Stimulated activated CD8-positive, alpha-beta memory T cell treated with anti-CD3 and anti-CD28 coated beads, Interleukin-7, amount 100 ng/mL, for 24 hours (primary cell): Measurements from ENCODE around the gene TMTC1.
"Not testable (repeated sequence)": the region's sequence is repeated elsewhere in the genome, so short reads cannot be mapped to it uniquely, and the experiment has no call there.

Experiments
- DNase-seq: peaks from one replicate; pipeline ENCODE4 v3.0.0-alpha.2; 2020; ENCODE audit warnings: low read depth

The TMTC1 gene

DNA sequence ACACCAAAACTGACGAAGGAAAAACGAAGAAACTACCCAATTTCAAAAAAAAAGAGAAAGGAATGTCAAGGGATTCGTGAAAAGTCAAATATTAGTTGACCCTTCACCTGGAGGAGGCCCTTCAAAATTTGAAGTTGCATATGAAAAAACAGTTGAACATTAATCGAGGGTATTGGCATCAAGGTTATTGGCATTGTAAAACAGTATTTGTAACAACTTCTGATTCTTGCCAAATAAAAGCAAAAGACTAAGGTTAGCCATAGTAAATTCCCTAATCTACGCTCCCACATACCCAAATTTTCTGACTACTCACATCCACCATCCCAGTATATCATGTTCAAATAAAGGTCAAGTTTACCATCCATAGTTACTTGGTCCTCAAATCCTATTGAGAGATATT, 118.6 kb downstream of the TMTC1 start:
- DNase-seq = no peak

DNA sequence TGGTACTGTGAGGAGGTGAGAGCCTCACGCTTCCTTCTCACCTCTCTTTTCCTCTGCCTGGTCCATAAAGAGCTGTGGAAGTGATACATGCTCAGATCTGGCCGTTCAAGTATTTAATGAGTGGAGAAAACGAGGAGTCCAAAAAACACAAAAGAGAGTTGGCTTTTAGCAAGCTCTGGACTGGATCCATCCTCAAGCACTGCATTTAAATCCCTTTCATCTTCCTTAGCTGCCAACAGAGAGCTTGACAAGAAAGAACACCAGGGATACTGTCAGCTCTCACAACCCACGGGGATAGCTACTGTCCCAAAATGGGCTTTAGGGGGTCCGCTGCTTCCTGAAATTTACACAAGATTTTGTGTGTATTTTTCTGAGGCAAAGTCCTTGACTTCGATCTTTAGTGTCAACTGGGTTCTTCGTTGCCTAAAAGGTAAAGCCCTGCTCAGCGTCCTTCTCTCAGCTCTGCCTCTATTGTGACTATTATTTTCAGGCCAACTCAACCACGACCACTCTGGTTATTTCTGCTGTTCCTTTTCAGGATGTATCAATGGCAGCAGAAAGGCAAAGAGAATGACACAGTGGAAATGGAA, 120.9 kb downstream of the TMTC1 start:
- no peak for DNase-seq

DNA sequence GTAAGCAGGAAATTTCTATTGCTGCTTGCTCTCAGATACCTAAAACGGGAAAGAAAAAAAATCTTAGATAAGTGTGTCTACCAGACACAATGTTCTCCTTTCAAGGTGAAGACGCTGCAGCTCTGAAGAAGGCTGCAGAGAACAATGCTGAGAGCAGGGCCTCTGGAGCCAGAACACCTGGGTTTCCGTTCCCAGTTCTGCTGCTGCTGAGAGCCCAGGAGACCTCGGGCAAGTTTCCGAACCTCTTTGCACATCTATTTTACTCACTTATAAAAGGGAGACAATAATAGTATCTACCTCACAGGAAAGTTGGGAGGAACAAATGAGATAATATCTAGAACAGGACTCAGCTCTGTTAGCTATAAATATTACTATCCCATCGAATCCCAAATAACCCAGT, 122.9 kb downstream of the TMTC1 start:
- no peak for DNase-seq

DNA sequence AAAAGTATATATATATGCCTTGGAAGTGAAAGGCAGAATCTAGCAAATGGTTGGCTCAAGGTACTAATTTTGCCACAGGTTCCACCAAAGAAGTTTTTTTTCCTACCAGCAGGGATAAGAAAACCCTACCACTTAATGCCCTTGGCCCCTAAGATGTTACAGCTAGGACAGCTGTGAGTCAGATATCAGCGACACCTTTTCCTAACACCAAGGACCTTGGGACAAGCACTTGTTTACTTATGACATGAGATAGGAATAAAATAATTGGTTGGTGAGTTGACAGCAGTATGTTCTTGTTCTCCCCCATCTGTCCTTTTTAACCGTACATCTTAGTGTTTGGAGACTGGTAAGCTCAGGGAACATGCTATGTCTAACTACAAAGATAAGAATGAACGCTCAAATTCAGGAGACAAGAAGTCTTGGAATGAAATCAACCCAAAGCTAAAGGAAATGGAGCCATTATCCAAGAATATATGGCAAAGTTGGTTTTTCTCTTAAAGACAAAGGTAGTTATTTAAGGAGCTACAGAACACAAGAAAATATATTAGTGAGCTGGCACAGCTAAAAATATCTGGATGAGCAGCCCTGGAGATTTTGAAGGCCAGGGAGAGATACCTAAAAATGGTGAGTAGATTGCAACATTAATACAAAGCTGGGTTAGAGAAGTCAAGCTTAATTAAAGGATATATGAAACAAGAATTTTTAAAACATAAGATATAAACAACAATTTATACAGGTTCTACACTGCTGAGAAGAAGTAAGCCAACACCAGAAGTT, 126.8 kb downstream of the TMTC1 start:
- DNase-seq = no peak

DNA sequence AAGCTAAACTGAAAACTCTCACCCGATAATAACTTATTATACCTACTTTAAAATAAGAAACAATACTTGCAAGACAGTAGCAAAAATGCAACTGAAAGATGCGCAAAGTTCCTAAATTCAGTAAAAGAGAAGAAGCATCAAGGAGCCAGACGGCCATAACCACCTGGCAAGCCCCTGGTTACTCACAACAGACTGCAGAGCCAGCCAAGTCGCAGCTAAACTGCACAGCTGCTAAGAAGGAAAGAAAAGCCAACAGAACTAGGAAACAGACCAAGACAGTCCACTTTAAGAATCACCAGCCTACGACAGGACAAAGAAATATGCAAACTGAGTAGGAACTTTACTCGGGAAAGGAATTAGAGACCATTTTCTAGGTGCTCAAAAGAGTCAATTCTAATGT, 127.9 kb downstream of the TMTC1 start:
- DNase-seq = no peak

DNA sequence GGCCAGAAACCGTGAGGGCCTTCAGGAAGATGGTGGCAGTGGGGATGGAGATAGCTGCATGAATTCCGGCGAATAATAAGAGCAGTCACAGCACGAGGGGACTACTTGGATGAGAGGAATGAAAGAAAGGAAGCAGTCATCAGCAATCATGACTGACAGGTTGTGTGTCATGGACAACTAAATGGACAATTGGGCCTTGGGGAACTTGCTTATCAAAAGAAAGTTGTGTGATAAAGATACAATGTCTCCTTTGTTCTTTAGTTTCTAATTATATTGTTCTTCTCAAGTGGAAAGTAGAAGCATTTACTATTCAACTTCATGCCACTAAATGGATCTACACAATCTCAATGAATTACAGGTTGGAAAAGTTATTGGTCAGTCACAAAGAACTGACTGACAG, 130.5 kb downstream of the TMTC1 start:
- no peak for DNase-seq

DNA sequence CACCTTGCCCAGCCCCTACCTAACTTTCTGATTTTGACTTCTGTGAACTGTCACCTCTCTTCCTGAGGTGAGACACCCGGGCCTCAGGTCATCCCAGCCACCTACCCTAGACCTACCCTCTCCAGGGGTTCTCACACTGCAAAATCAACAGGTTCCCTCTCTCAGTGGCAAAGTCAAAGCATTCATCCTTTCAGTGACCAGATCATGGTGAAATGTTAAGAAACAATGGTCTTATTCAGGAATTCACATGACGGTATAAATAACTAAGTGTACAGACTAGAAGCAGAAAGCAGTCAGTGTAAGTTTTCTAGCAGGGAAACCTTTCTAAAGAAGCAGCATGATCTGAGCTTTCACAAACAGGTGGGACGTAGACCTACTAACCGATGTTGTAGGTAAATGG, 133.4 kb downstream of the TMTC1 start:
- DNase-seq = no peak

DNA sequence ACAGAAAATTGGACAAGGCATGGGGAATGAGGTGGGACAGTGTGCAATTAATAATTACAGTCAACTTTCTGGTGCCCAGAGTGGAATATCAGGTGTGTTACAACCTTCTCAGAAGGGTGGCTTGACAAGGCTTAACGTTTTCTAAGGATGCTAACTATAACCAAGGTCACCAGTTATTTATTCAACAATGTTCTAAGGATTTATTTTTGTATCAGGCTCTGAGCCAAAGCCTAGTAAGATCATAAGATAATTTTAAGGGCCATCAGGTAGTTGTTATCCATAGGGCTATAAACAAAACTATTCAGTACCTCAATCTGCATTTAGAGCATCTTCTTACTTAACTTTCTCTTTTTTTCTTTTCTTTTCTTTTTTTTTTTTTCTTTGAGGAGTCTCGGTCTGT, 134.0 kb downstream of the TMTC1 start:
- DNase-seq = no peak

DNA sequence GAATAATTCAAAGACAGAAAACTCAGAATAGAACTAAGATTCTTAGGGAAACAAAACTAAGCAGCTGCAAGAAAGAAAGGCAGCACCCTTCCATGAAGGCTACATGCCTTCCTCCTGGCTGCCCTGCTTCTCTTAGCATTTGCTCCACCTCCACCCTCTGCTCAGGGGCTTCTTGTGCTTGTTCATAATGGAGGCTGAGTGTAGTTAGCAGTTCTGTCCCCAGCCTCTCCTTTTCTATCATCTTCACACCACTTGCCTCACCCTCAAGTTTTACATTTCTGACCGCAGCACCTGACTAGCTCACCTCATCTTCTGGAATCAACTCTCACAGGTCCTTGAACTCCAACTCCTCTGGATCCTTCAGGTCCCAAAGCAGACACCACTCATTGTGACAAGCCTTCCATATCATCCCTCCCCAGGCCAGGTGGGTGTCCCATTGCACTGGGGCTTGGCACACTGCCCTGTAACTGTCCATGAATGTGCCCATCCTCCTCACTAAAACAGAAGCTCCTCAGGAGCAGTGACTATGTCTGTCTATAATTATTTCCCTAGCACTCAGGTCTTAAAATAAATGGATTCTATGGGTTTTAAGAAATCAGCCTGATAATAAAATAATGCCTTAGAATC, 139.1 kb downstream of the TMTC1 start:
- DNase-seq = no peak

DNA sequence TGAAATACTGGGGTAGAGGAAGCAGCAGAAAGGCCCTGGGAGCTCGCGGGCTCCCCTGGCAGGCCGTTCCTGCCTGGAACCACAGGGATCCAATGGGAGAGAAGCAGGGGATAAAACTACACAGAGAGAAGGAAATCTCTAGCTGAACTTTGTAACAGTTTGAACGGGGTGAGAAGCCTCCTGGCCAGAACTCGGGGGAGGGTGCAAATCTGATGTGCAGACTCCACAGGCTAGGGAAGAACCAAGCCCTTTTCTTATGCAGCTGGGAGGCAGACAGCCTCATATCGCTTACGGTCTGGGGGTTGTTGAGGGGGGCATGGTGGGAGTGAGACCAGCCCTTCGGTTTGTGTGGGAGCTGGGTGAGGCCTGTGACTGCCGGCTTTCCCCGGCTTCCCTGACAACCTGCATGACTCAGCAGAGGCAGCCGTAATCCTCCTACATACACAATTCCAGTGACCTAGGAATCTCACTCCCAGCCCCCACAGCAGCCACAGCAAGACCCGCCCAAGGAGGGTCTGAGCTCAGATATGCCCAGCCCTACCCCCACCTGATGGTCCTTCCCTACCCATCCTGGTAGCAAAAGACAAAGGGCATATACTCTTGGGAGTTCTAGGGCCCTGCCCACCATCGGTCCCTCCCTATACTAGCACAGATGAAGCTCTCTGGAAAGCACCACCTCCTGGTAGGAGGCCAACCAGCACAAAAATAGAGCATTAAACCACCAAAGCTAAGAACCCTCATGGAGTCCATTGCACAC, 143.0 kb downstream of the TMTC1 start:
- DNase-seq = no peak

DNA sequence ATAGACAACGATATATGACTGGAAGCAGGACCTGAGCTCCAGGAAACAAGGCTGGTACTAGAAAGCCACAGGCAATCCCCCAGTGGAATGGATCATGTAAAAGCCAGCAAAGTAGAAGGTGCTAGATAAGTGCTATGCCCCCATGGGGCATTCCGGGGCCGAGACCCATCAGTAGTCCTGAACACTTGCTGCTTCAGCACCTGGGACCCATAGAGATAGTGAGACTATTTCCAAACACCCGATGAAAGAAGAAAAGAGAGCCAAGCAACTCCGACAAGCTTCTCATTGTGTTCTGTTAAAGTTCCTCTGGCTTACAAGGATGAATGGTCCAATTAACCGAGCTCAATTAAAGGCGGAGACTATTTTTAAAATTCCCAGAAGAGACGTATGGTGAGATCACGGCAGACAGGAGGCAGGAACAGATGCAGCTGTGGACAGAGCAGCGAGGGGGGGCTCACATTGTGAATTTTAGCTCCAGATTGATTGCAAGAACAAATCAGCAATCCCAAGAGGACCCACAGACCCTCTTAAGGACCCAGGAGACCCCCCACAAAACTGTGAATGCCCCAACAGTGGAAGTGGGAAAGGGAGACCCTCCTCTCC, 143.7 kb downstream of the TMTC1 start:
- DNase-seq = no peak

DNA sequence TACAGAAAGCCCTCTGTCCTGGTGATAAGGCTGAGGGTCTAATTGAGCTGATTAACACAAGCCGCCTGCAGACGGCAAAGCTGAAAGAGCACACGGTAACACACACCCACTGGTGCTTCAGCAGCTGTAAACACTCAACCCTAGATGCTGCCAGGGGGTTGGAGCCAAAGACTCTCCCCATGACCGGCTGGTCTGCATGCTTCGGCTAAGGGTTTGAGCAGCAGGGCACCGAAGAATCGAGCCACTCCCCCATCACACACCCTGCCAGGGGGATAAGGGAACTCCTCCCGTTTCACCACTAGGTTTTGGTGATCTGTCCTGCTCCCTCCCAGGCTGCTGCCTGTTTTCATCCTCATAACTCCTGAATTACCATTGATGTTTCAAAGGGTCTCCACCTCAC, 145.2 kb downstream of the TMTC1 start:
- DNase-seq = no peak

DNA sequence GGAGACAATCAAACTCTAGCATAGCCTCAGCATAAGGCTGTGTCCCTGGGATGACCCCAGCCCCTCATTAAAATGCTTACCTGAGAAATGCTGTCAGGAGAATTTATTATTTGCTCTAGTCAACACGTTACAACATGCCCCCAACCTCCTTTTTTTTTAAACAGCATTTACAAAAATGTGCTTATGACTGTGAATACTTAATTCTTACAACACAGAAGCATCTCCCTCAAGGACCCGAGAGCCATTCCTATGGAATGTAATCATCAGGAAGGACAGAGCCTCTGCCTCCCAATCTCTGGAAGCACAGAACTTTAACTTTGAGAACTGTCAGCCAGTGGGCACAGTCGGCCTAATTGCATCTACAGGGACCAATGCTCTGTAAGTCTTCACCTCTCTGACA, 149.7 kb downstream of the TMTC1 start:
- DNase-seq = no peak

DNA sequence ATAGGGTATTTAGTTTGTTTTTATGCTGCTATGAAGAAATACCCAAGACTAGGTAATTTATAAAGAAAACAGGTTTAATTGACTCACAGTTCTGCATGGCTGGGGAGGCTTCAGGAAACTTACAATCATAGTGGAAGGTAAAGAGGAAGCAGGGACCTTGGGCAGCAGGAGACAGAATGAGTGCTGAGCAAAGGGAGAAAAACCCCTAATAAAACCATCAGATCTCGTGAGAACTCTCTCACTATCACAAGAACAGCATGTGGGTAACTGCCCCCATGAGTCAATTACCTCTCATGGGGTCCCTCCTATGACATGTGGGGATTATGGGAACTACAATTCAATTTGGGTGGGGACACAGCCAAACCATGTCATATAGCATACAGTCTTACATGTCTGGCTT, 153.6 kb downstream of the TMTC1 start:
- DNase-seq = not testable (repeated sequence)

DNA sequence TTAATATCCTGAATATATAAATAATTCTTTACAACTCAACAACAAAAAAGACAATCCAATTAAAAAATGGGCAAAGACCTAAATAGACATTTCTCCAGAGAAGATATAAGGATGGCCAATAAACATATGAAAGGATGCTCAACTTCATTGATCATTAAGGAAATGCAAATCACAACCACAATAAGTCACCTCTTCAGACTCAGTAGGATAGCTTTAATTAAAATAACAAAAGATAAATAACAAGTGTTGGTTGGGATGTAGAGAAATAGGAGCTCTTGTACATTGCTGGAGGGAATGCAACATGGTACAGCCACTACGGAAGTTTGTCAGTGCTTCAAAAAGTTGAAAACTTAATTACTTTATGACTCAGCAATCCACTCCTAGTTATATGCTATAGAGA, 156.5 kb downstream of the TMTC1 start:
- no peak for DNase-seq

DNA sequence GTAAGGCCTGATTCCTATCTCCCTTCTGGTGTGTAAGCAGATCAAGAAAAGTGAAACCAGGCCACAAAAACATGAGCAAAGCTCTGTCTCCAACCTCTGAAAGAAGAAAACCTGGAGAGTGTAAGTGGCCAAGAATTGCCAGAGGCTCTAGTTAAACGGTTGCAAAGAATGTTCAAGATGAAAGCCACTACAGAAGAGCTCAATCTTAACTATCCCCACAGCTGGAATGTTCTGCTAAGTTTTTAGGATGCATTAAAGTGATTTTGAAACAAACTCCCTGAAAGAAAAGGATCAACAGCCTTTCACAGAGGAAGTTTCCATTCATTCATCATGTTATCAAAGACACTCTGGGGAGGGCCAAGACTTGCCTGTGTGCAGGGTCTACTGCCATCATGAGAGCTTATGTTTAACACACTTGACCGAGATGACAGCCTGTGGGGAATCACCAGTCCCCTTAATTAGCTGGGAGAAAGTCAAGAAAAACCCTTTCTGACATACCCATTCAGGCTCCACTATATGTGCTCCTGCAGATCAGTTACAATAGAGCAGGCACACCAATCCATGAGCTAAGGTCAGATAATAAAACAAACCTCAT, 158.3 kb downstream of the TMTC1 start:
- DNase-seq = no peak

DNA sequence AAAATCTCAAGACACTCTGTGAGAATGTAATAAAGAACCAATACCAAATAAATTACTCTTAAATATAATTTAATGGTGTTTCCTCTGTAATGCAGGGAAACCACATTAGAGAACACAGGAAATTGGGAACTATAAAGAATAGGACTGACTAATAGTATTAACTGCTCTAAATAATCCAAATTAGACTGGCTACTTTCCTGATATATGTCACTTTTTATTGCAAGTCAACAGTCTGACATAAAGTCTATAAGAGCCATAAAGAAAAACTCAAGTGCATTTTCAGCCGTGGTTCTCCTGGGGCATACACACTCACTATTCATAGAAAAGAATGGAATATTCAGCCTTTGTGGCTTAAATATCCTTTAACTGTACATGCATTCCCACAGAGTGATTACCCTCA, 161.5 kb downstream of the TMTC1 start:
- no peak for DNase-seq

DNA sequence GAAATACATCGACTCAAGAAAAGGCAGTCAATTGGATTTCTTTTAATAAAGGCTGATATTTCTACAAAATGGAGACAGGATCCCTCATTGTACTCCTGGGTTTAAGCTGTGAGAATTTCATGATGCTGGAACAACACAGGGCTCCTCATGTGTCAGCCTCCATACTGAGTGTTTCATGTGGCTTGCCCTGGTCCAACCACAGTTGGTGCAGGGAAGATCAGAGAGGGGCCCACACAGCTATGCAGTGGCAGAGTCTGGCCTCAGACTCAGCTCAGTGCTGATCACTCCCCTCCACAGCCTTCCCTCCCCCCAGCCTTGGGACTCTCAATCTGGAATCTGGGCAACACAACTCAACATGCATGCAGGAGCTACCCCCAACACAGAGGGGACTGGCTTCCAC, 163.7 kb downstream of the TMTC1 start:
- no peak for DNase-seq

DNA sequence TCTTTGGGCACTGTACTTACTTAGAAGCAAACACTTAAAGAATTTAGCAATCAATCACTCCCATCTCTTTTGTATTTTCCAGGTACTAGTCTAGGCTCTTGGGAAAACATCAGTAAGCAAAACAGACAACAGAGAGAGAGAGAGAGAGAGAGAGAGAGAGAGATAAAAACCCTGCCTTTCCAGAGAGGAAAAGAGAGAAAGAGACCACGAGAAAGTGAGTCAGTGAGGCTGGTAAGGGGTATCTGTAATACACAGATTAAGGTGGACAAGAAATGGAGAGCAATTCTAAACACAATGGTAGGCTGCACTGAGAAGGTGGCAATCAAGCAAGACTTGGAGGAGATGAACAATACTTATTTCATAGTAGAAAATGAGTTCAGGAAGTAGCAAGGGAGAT, 166.3 kb downstream of the TMTC1 start:
- DNase-seq = no peak

DNA sequence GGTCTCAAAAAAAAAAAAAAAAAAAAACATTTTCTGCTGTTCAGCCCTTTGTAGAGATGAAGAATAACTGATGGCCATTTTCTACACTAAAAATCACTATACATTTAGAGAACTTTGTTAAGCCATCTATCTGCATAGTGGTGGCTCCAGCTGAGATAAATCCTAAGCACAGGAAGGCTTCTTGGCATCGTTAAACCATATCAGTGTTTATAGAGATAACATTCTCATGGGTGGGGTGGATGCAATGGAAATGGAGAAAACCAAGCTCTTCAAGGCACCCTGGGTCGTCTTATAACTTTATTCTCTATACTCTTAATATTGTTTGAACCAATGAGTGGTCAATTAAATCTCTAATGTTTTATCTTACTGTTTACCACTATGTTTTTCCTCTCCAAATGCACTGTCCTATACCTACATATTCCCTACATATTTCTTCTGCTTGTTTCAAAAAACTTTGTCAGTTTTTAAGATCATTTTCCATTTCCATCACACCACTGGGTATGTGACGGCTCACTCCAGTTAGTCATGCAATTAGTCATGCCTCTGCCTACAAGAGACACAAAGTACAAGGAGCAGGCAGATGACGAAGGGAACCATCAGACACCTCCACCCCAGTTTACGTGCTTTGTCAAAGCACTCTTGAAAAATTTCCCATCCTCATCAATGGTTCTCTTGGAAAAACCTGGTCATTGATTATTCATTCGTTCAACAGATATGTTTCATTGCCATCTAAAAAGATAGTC, 166.9 kb downstream of the TMTC1 start:
- no peak for DNase-seq

DNA sequence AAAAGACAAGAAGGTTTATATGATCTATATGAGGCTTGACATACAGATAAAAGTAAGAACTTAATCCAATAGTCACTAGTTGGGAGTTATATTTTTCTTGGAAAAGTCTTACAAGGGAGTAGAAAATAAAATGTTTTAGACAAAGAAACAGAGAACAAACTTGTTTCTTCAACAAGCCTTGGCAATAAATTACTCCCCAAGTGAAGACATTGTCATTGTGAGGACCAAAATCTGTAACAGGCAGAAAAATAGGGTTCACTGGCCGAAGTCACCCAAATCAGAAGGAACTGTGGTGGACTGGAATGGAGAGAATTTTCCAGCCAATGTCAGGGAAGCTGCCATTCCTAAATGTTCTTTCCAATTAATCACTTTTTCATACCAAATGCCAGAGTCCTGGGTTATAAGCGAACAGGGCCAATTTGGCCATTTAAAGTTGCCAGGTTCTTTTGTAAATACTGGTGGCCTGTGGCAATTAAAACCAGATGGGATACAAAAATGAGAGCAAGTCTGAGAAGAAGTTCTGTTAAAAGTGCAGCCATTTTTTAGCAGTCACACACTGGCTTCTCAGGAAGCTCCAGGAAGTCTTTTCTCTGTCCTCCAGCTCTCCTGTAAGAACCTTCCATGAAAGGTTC, 168.9 kb downstream of the TMTC1 start:
- no peak for DNase-seq
